Osteoblast (primary cell): Measurements from ENCODE around the gene SMOC1. TPM values are rescaled to one million over a fixed set of nuclear protein-coding genes. Genes with fewer than 3 reads are reported as not detected.

ENCODE experiments used
- DNase-seq: peaks from one replicate; pipeline ENCODE4 v3.0.0; 2011; ENCODE audit warnings: low spot score, mixed read lengths; ENCODE audit not compliant: insufficient read length; ENCODE audit errors: missing footprints
- H2AFZ ChIP-seq: 2 replicates; pipeline ENCODE4 v1.6.0; 2011; ENCODE audit warnings: mild to moderate bottlenecking, low read length
- H3K27ac ChIP-seq: 2 replicates; pipeline ENCODE4 v1.5.1; 2011; ENCODE audit warnings: mild to moderate bottlenecking, low read depth, low read length, moderate library complexity
- H3K27me3 ChIP-seq: 2 replicates; pipeline ENCODE4 v1.6.0; 2012; ENCODE audit warnings: mild to moderate bottlenecking, control low read depth, inconsistent platforms, low read length, moderate library complexity; ENCODE audit not compliant: insufficient read depth
- H3K36me3 ChIP-seq: 2 replicates; pipeline ENCODE4 v1.5.1; 2011; ENCODE audit warnings: mild to moderate bottlenecking, low read length, control low read depth, moderate library complexity; ENCODE audit not compliant: insufficient read depth
- H3K4me1 ChIP-seq: 2 replicates; pipeline ENCODE4 v1.5.1; 2011; ENCODE audit warnings: mild to moderate bottlenecking, low read length, control low read depth, moderate library complexity; ENCODE audit not compliant: insufficient read depth
- H3K4me2 ChIP-seq: 2 replicates; pipeline ENCODE4 v1.6.0; 2011; ENCODE audit warnings: mild to moderate bottlenecking, low read length; ENCODE audit not compliant: insufficient read depth
- H3K4me3 ChIP-seq: fragments of 200-600 bp; sonication (generic); 3 replicates; pipeline ENCODE4 v1.5.1; 2012; ENCODE audit warnings: mild to moderate bottlenecking, low read length, inconsistent platforms; ENCODE audit not compliant: insufficient read depth
- H3K79me2 ChIP-seq: 2 replicates; pipeline ENCODE4 v1.6.0; 2012; ENCODE audit warnings: mild to moderate bottlenecking, low read length, control low read depth, inconsistent platforms; ENCODE audit not compliant: insufficient read depth
- H3K9me3 ChIP-seq: 2 replicates; pipeline ENCODE4 v1.5.1; 2011; ENCODE audit warnings: low read depth, low read length, control low read depth
- H4K20me1 ChIP-seq: 2 replicates; pipeline ENCODE4 v1.6.0; 2012; ENCODE audit warnings: mild to moderate bottlenecking, low read length, control low read depth; ENCODE audit not compliant: insufficient read depth
- CTCF ChIP-seq: IDR thresholded peaks from 2 replicates; pipeline ENCODE4 v1.5.1; 2011; ENCODE audit warnings: mild to moderate bottlenecking, low read depth, low read length, moderate library complexity; ENCODE audit errors: extremely low read depth
- total RNA-seq: library from RNA; depleted of rRNA; stranded (reverse); fragments of >200 nt; gene quantifications from 2 replicates; pipeline ENCODE4 v1.2.3, GENCODE V29; 2012

SMOC1 gene
- total RNA-seq, 1 donor, result 25.7 TPM

DNA sequence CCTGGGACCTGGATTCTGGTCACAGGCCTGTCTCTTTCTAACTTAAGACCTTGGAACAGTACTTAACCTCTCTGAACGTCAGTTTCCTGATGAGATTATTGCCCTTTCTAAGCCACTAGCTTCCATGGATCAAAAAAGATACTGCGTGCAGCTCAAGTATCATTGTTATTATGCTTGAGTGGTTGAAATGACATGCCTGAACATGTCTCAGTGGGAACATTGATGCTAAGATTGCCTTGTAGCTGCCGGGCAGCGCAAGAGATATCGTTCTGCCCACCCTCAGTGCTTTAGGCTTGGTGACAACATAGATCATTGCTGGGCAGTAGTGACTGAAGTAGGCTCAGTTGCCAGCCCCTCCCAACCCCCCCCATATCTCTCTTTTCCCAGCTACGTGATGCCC lies 131.9 kb downstream of the SMOC1 start:
- Histone ChIP-seq H3K36me3 (no peaks in the 10 kb centered on the region), H3K27ac (no peak overlapping the region), H3K4me1 (no peaks in the 10 kb centered on the region), H3K27me3 (no peaks in the 10 kb centered on the region), H3K4me2 (no peak overlapping the region), H4K20me1 (no peaks in the 10 kb centered on the region), H3K4me3 (no peak overlapping the region), H3K9me3 (no peaks in the 10 kb centered on the region), H3K79me2 (no peaks in the 10 kb centered on the region), H2AFZ (no peak overlapping the region)
- no peak for TF ChIP-seq CTCF
- DNase-seq, result no peak

- no peak overlapping the region for H2AFZ ChIP-seq
- no peaks in the 10 kb centered on the region for H3K27me3 ChIP-seq
- no peak overlapping the region for H3K27ac ChIP-seq
- no peak for DNase-seq
- no peaks in the 10 kb centered on the region for H3K9me3 ChIP-seq
- H3K79me2 ChIP-seq, result no peaks in the 10 kb centered on the region
- H3K4me3 ChIP-seq, result no peak overlapping the region
- H3K36me3 ChIP-seq, result no peaks in the 10 kb centered on the region
- no peaks in the 10 kb centered on the region for H4K20me1 ChIP-seq
- no peak for TF ChIP-seq CTCF
- H3K4me1 ChIP-seq, result no peaks in the 10 kb centered on the region
- no peak overlapping the region for H3K4me2 ChIP-seq
These were observed 132.5 kb downstream of the SMOC1 start for GRCh38 chr14:70011708-70012107.

DNA sequence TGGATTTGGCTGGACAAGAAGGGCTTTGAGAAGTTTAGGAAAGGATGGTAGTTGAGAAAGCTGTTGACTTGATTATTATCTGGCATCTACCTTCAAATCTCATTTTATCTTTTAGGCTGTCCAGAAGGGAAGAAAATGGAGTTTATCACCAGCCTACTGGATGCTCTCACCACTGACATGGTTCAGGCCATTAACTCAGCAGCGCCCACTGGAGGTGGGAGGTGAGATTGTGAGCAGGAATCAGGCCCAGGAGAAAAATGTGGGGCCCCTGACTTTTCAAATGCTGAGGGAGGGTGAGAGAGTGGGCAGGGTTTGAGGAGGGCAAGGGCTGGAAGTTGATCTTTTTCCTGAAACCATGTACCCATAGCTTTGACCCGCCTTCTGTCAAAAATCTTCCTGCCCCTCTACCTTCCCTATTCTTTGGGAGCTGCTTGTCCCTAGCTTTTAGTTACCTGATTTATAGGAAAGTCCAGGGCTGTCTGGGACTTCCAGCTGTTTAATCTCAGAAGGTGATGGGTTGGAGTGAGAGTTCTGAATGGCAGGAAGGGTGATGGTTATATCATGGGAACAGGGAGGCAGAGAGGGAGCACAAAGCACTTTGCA lies 134.2 kb downstream of the SMOC1 start:
- H3K4me1 ChIP-seq, result peaks cover under 1% of the 10 kb centered on the region
- H2AFZ ChIP-seq, result no peak overlapping the region
- H3K4me3 ChIP-seq, result no peak overlapping the region
- H3K27me3 ChIP-seq, result no peaks in the 10 kb centered on the region
- DNase-seq, result peak; percentile 88
- no peaks in the 10 kb centered on the region for H3K79me2 ChIP-seq
- no peak overlapping the region for H3K4me2 ChIP-seq
- no peak overlapping the region for H3K27ac ChIP-seq
- H4K20me1 ChIP-seq, result no peaks in the 10 kb centered on the region
- no peaks in the 10 kb centered on the region for H3K9me3 ChIP-seq
- peak; percentile 91 for TF ChIP-seq CTCF
- no peaks in the 10 kb centered on the region for H3K36me3 ChIP-seq

- Histone ChIP-seq H3K27me3 (no peaks in the 10 kb centered on the region), H3K4me2 (no peak overlapping the region), H3K79me2 (no peaks in the 10 kb centered on the region), H2AFZ (no peak overlapping the region), H4K20me1 (no peaks in the 10 kb centered on the region), H3K9me3 (no peaks in the 10 kb centered on the region), H3K4me1 (peaks cover 8% of the 10 kb centered on the region), H3K27ac (no peak overlapping the region), H3K4me3 (no peak overlapping the region), H3K36me3 (no peaks in the 10 kb centered on the region)
- no peak for TF ChIP-seq CTCF
- DNase-seq, result no peak
These were observed 135.3 kb downstream of the SMOC1 start for GRCh38 chr14:70014406-70015095.
